GM10266 (cell line): ENCODE measurements around the gene GJA1.
"Not testable (repeated sequence)": the region's sequence is repeated elsewhere in the genome, so short reads cannot be mapped to it uniquely, and the experiment has no call there.

Experiments
- DNase-seq: peaks from one replicate; pipeline ENCODE4 v3.0.0; 2012; ENCODE audit errors: extremely low spot score
- CTCF ChIP-seq: IDR thresholded peaks from 2 replicates; pipeline ENCODE4 v1.5.1; 2012; ENCODE audit warnings: mild to moderate bottlenecking, low read depth; ENCODE audit not compliant: control insufficient read depth, insufficient read depth; ENCODE audit errors: missing control alignments

Gene GJA1

DNA sequence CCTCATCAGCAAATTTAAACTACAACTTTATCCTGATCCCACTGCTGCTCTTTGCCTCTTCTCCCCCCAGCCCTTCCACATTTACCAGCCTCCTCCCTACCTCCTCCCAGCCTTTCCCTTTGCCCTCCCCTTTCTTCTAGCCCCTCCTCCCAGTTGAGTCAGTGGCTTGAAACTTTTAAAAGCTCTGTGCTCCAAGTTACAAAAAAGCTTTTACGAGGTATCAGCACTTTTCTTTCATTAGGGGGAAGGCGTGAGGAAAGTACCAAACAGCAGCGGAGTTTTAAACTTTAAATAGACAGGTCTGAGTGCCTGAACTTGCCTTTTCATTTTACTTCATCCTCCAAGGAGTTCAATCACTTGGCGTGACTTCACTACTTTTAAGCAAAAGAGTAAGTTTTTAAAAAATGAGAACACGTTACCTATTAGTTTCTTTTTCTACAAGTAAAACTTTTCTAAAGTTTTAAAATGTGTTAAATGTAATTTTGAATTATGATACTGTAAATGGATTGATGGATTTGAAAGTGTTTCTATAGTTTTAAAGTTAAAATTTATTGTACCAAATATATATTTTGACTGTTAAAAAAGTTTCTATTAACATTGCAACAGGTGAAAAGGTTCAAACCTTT lies at the start of gene GJA1:
Gene GJA1 (plus strand): TSS at position 203 of the 626 bp plus-strand sequence. CDS start 11,202 bp downstream, outside the sequence.
- no peak for DNase-seq

DNA sequence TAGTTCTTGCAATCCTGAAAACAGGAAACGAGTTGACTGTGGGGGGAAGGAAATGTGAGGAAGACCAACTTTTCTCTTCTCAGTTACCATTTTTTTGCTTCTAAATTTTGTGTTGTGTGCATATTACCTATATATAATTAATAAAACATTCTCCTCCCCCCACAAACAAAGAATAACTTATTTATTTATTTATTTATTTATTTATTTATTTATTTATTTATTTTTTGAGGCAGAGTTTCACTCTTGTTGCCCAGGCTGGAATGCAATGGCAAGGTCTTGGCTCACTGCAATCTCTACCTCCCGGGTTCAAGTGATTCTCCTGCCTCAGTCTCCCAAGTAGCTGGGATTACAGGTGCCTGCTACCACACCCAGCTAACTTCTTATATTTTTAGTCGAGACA lies 48.9 kb upstream of the GJA1 start:
- DNase-seq: not testable (repeated sequence)

More for the DNA sequence above, at the start of gene GJA1:
- no peak for TF ChIP-seq CTCF

DNA sequence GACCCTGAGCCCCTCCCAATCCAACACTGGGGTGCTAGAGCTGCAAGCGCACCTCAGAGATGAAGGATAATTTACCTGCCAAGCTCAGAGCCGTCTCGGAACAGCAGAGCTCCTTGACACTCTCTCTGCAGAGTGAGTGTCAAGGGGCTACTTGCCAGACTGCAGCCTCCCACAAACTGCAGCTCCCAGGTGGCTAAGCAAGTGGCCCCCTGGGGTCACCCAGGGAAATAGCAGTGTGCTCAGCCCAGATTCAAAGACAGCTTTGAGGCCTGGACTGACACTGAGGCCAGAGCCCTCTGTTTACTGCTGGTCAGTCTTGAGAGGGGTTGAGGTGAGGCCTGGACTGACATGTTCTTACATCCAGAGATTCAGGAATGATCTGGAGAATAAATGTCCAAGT lies 46.0 kb upstream of the GJA1 start:
- no peak for TF ChIP-seq CTCF
- DNase-seq: no peak

GRCh38 chr6:121393731-121394505 lies 41.5 kb upstream of the GJA1 start:
- no peak for DNase-seq
- no peak for TF ChIP-seq CTCF

DNA sequence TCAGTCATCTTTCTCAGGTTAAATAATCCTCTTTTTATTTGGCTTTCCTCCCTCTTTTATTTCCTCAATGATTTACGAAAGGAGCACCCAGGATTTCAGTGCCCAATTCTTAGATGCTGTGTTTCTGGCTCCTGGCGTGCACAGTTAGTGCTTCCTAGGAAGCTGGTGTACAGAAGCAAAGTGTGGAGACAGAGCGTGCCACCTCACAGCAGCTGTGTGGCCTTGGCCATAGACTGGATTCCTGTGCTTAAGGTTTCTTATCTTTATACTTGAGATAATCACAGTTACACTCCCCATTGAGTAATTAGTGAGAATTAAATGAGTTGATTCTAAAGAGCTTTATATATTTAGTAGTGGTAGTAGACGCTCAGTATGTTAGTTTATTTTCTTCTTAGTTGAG lies 39.7 kb upstream of the GJA1 start:
- DNase-seq: no peak
- TF ChIP-seq CTCF: no peak

DNA sequence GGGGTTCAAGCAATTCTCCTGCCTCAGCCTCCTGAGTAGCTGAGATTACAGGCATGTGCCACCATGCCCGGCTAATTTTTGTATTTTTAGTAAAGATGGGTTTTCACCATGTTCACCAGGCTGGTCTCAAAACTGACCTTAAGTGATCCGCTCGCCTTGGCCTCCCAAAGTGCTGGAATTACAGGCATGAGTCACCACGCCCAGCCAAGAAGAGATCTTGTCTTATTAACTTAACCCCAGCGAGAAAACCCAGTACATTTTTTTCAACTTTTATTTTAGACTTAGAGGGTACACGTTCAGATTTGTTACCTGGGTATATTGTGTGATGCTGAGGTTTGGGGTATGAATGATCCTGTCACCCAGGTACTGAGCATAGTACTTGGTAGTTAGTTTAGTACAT lies 38.3 kb upstream of the GJA1 start:
- DNase-seq: not testable (repeated sequence)

- no peak for TF ChIP-seq CTCF
- DNase-seq: no peak
These were observed 37.3 kb upstream of the GJA1 start for GRCh38 chr6:121398127-121398526.

- no peak for DNase-seq
- no peak for TF ChIP-seq CTCF
These were observed 35.5 kb upstream of the GJA1 start for GRCh38 chr6:121399966-121400365.
